IMR-90 (cell line): ENCODE data around the gene IGDCC3.
A peak's percentile ranks its signal among the peaks of the same experiment; 100 is the strongest.

ENCODE experiments used
- CTCF ChIP-seq: conservative IDR thresholded peaks from 2 replicates; pipeline ENCODE4 v1.5.1; 2012; ENCODE audit warnings: mild to moderate bottlenecking, low read depth, low read length, improper control_type of control experiment
- NFE2L2 ChIP-seq: fragments of 150-350 bp; IDR thresholded peaks from 2 replicates; pipeline ENCODE4 v1.6.1; 2016; ENCODE audit warnings: low read depth, mild to moderate bottlenecking, low read length
- POLR2A ChIP-seq: IDR thresholded peaks from 2 replicates; pipeline ENCODE4 v1.6.1; 2012; ENCODE audit warnings: mild to moderate bottlenecking, low read depth, low read length
- RAD21 ChIP-seq: IDR thresholded peaks from 2 replicates; pipeline ENCODE4 v1.6.1; 2012; ENCODE audit warnings: low read length, improper control_type of control experiment
- RFX5 ChIP-seq: IDR thresholded peaks from 2 replicates; pipeline ENCODE4 v1.8.0; 2012; ENCODE audit warnings: low read depth, mild to moderate bottlenecking, low read length, moderate library complexity
- USF2 ChIP-seq: fragments of 150-350 bp; IDR thresholded peaks from 2 replicates; pipeline ENCODE4 v1.6.1; 2017; ENCODE audit warnings: mild to moderate bottlenecking, antibody characterized with exemption, low read length, low read depth

- no peak for TF ChIP-seq RFX5
- no peak for TF ChIP-seq POLR2A
- peak; percentile 72 for TF ChIP-seq CTCF
- TF ChIP-seq USF2: no peak
- peak; percentile 80 for TF ChIP-seq RAD21
- no peak for TF ChIP-seq NFE2L2
These were observed 23.2 kb upstream of the IGDCC3 start for GRCh38 chr15:65400760-65401610.
